ENCODE results near the gene PARVA. TPM values are rescaled to one million over a fixed set of nuclear protein-coding genes. Genes with fewer than 3 reads are reported as not detected.

The PARVA gene
- total and polyA plus RNA-seq, 2 of the 8 experiments (the other 6 are each of a cell fraction or from before 2014, with no cell fraction given), result 3.1 to 13.5 TPM

- WGBS, 2 experiments (ENCODE audit: extremely low coverage in 1 of 2, insufficient coverage in 1 of 2, insufficient read length in 1 of 2, insufficient replicate concordance in 2 of 2, low coverage in 1 of 2, low lambda C conversion rate in 2 of 2, missing lambda C conversion rate in 1 of 2), result 82% methylated on average over 5 of the region's 5 CpGs; no CpG with 5 or more reads in 1 of the 2 experiments
- ChIA-PET POLR2A (ENCODE audit: partially characterized antibody) (no interaction called here), CTCF (ENCODE audit: partially characterized antibody) (interaction anchor here (0.6 to 0.7 kb wide), 2 partner anchors 13 to 1226 kb away, joined by 3 read pairs; no protein-coding TSS in a partner anchor)
These were observed 153.6 kb downstream of the PARVA start for GRCh38 chr11:12531020-12531419.

More at GRCh38 chr11:12531020-12531419, 153.6 kb downstream of the PARVA start:
- Histone ChIP-seq H2AFZ (ENCODE audit: low read length) (no peak overlapping the region), H2BK120ac (replicated peaks; ENCODE audit: low read depth, low read length) (no peak overlapping the region), H3K79me1 (ENCODE audit: low read depth, low read length) (no peaks in the 10 kb centered on the region), H3K4me3 (ENCODE audit: extremely low read depth in 1 of 4, insufficient read depth in 2 of 4, low read depth in 3 of 4, low read length in 4 of 4) (no peak overlapping the region), H4K5ac (ENCODE audit: insufficient read length, low read depth, low read length) (no peak overlapping the region), H2AK5ac (ENCODE audit: low read depth, low read length) (no peak overlapping the region), H3K4me1 (replicated peaks in 1 of 4; ENCODE audit: control insufficient read depth in 3 of 4, insufficient read depth in 4 of 4, low read length in 3 of 4) (no peaks in the 10 kb centered on the region), H2BK5ac (ENCODE audit: low read depth, low read length) (no peak overlapping the region), H3K4me2 (ENCODE audit: insufficient read depth in 1 of 2, low read depth in 2 of 2, low read length in 2 of 2) (no peak overlapping the region), H3K23me2 (ENCODE audit: low read depth, low read length) (no peaks in the 10 kb centered on the region), H4K91ac (replicated peaks; ENCODE audit: insufficient read length, low read length) (no peak overlapping the region), H3K9ac (replicated peaks in 1 of 4; ENCODE audit: extremely low read depth in 1 of 4, low read depth in 3 of 4, low read length in 3 of 4) (no peak overlapping the region), H3K27me3 (replicated peaks in 1 of 4; ENCODE audit: control insufficient read depth in 3 of 4, extremely low read depth in 1 of 4, insufficient read depth in 3 of 4, low read length in 3 of 4) (no peaks in the 10 kb centered on the region), H3K4ac (replicated peaks; ENCODE audit: insufficient read length, low read depth, low read length) (no peak overlapping the region), H4K20me1 (replicated peaks in 1 of 2; ENCODE audit: control insufficient read depth in 1 of 2, insufficient read depth in 2 of 2, low read length in 2 of 2) (no peaks in the 10 kb centered on the region), H3K9me3 (ENCODE audit: insufficient read depth in 2 of 2, low read depth in 1 of 2, low read length in 1 of 2) (no peaks in the 10 kb centered on the region), H3K23ac (ENCODE audit: insufficient read length) (no peak overlapping the region), H4K8ac (ENCODE audit: extremely low read depth, insufficient read depth, low read length) (no peak overlapping the region), H3K56ac (replicated peaks; ENCODE audit: insufficient read length, low read depth, low read length) (no peak overlapping the region), H2BK12ac (ENCODE audit: low read depth, low read length) (no peak overlapping the region), H3K36me3 (ENCODE audit: control insufficient read depth in 2 of 4, insufficient read depth in 4 of 4, low read length in 3 of 4) (no peaks in the 10 kb centered on the region), H3K18ac (ENCODE audit: extremely low read depth, low read length) (no peak overlapping the region), H3K27ac (ENCODE audit: low read depth, low read length) (no peak overlapping the region), H2BK15ac (ENCODE audit: low read length) (no peak overlapping the region), H3K14ac (ENCODE audit: insufficient read length) (no peak overlapping the region), H3K79me2 (ENCODE audit: control insufficient read depth in 1 of 2, insufficient read depth in 2 of 2, low read length in 2 of 2) (no peaks in the 10 kb centered on the region), H2BK20ac (ENCODE audit: low read length) (no peak overlapping the region)
- no peak for DNase-seq (ENCODE audit: low read depth in 1 of 2, low spot score in 2 of 2)
- FAIRE-seq, result no peak
- TF ChIP-seq NANOG (IDR thresholded peaks at IDR 0.05; ENCODE audit: insufficient read depth, low read depth, low read length, poor library complexity, severe bottlenecking), result no peak
- TF ChIP-seq JUND (IDR thresholded peaks at IDR 0.05; ENCODE audit: low read length), result no peak
- TF ChIP-seq CREB1 (IDR thresholded peaks at IDR 0.05), result no peak
- no peak for TF ChIP-seq EZH2 (IDR thresholded peaks at IDR 0.05; ENCODE audit: low read depth, low read length, severe bottlenecking)
- no peak for TF ChIP-seq RNF2 (IDR thresholded peaks at IDR 0.05; ENCODE audit: borderline replicate concordance, low read depth, low read length, missing control alignments, poor library complexity, severe bottlenecking)
- TF ChIP-seq SP4 (IDR thresholded peaks at IDR 0.05; ENCODE audit: low read length), result no peak
- TF ChIP-seq GABPA (IDR thresholded peaks at IDR 0.05; ENCODE audit: borderline replicate concordance, insufficient read depth, low read length), result no peak
- no peak for TF ChIP-seq ATF3 (IDR thresholded peaks at IDR 0.05; ENCODE audit: insufficient read depth, low read depth, low read length)
- no peak for TF ChIP-seq HDAC6 (IDR thresholded peaks at IDR 0.05; ENCODE audit: low read depth, low read length)
- no peak for TF ChIP-seq RFX5 (IDR thresholded peaks at IDR 0.05; ENCODE audit: borderline replicate concordance, low read depth, low read length)
- no peak for TF ChIP-seq TCF12 (IDR thresholded peaks at IDR 0.05; ENCODE audit: low read depth, low read length)
- TF ChIP-seq RBBP5 (IDR thresholded peaks at IDR 0.05; ENCODE audit: borderline replicate concordance, low read depth, low read length), result no peak

Measured in H1 (cell line).